Neuronal stem cell (in vitro differentiated cells): ENCODE results near the gene KCNAB1.

ENCODE experiments used
- DNase-seq: peaks from one replicate; pipeline ENCODE4 v3.0.0-alpha.2; 2013; ENCODE audit warnings: low spot score
- H2AFZ ChIP-seq: one replicate; pipeline ENCODE4 v1.6.1; 2013; ENCODE audit warnings: mild to moderate bottlenecking, low read length, inconsistent platforms
- H2AK5ac ChIP-seq: 2 replicates; pipeline ENCODE4 v1.6.1; 2013; ENCODE audit warnings: low read depth, mild to moderate bottlenecking, inconsistent platforms, low read length, moderate library complexity, mixed read lengths
- H2BK120ac ChIP-seq: 2 replicates; pipeline ENCODE4 v1.6.1; 2013; ENCODE audit warnings: low read depth, mild to moderate bottlenecking, inconsistent platforms, low read length, moderate library complexity, mixed read lengths
- H2BK12ac ChIP-seq: one replicate; pipeline ENCODE4 v1.6.1; 2013; ENCODE audit warnings: low read length, inconsistent platforms
- H2BK15ac ChIP-seq: 2 replicates; pipeline ENCODE4 v1.6.1; 2013; ENCODE audit warnings: mild to moderate bottlenecking, low read length, inconsistent platforms, mixed read lengths
- H2BK5ac ChIP-seq: one replicate; pipeline ENCODE4 v1.6.1; 2013; ENCODE audit warnings: inconsistent platforms, mild to moderate bottlenecking, low read length, moderate library complexity
- H3K14ac ChIP-seq: one replicate; pipeline ENCODE4 v1.6.1; 2013; ENCODE audit warnings: low read length, inconsistent platforms
- H3K18ac ChIP-seq: 2 replicates; pipeline ENCODE4 v1.6.1; 2013; ENCODE audit warnings: low read length, inconsistent platforms
- H3K23ac ChIP-seq: 2 replicates; pipeline ENCODE4 v1.6.1; 2013; ENCODE audit warnings: low read depth, mild to moderate bottlenecking, mixed read lengths, low read length, inconsistent platforms; ENCODE audit not compliant: poor library complexity
- H3K27ac ChIP-seq: replicated peaks from 3 replicates; pipeline ENCODE4 v1.5.1; 2013; ENCODE audit warnings: low read length, inconsistent platforms
- H3K27me3 ChIP-seq, 3 experiments: 2 replicates each; pipeline ENCODE4 v1.6.1; 2013; ENCODE audit warnings: low read length in 3 of 3, mild to moderate bottlenecking in 2 of 3, inconsistent platforms in 1 of 3, low read depth in 1 of 3, mixed read lengths in 1 of 3, moderate library complexity in 1 of 3; ENCODE audit not compliant: control insufficient read depth in 3 of 3, insufficient read depth in 3 of 3
- H3K36me3 ChIP-seq, 2 donors: replicated peaks in 1 of 2; 2 replicates each; pipeline ENCODE4 v1.6.1; 2013; ENCODE audit warnings: low read length in 2 of 2; ENCODE audit not compliant: control insufficient read depth in 2 of 2, insufficient read depth in 2 of 2
- H3K4ac ChIP-seq: 2 replicates; pipeline ENCODE4 v1.6.1; 2013; ENCODE audit warnings: inconsistent platforms, mild to moderate bottlenecking, low read length, moderate library complexity
- H3K4me1 ChIP-seq, 2 donors: 1 replicate in 1 of 2; 2 replicates in 1 of 2; pipeline ENCODE4 v1.6.1; 2013; ENCODE audit warnings: low read length in 2 of 2, low read depth in 1 of 2; ENCODE audit not compliant: control insufficient read depth in 2 of 2, insufficient read depth in 1 of 2
- H3K4me2 ChIP-seq: one replicate; pipeline ENCODE4 v1.6.1; 2013; ENCODE audit warnings: mild to moderate bottlenecking, low read length, inconsistent platforms; ENCODE audit not compliant: insufficient read depth, poor library complexity, severe bottlenecking
- H3K4me3 ChIP-seq, 2 donors: 2 replicates each; pipeline ENCODE4 v1.5.1; 2013; ENCODE audit warnings: low read length in 2 of 2, mild to moderate bottlenecking in 2 of 2, inconsistent platforms in 1 of 2, moderate library complexity in 1 of 2
- H3K79me1 ChIP-seq: one replicate; pipeline ENCODE4 v1.6.1; 2013; ENCODE audit warnings: low read depth, mild to moderate bottlenecking, inconsistent platforms, low read length, moderate library complexity
- H3K9ac ChIP-seq: one replicate; pipeline ENCODE4 v1.6.1; 2013; ENCODE audit warnings: mild to moderate bottlenecking, low read depth, low read length, inconsistent platforms; ENCODE audit not compliant: poor library complexity
- H3K9me3 ChIP-seq, 2 donors: replicated peaks in 1 of 2; 2 replicates each; pipeline versions ENCODE3 to v1.6.1; 2013; ENCODE audit warnings: low read length in 2 of 2, mild to moderate bottlenecking in 2 of 2, inconsistent platforms in 1 of 2, low read depth in 1 of 2, mixed read lengths in 1 of 2, moderate library complexity in 1 of 2; ENCODE audit not compliant: control insufficient read depth in 2 of 2, insufficient read depth in 1 of 2
- H4K8ac ChIP-seq: one replicate; pipeline ENCODE4 v1.6.1; 2013; ENCODE audit warnings: low read depth, mild to moderate bottlenecking, inconsistent platforms, low read length, moderate library complexity
- H4K91ac ChIP-seq: one replicate; pipeline ENCODE4 v1.6.1; 2013; ENCODE audit warnings: low read length, low read depth, mild to moderate bottlenecking, inconsistent platforms; ENCODE audit not compliant: poor library complexity
- WGBS, 2 donors: extraction: QIAGEN DNeasy Blood & Tissue Kit; methylation state at CpG; one replicate each; pipeline ENCODE4 v1.1.7; 2013; ENCODE audit warnings: missing lambda C conversion rate in 2 of 2, mixed read lengths in 1 of 2; ENCODE audit not compliant: insufficient read length in 2 of 2, insufficient replicate concordance in 1 of 2; ENCODE audit errors: extremely low coverage in 2 of 2; 5-methylcytosine and 5-hydroxymethylcytosine counted together

Gene KCNAB1

DNA sequence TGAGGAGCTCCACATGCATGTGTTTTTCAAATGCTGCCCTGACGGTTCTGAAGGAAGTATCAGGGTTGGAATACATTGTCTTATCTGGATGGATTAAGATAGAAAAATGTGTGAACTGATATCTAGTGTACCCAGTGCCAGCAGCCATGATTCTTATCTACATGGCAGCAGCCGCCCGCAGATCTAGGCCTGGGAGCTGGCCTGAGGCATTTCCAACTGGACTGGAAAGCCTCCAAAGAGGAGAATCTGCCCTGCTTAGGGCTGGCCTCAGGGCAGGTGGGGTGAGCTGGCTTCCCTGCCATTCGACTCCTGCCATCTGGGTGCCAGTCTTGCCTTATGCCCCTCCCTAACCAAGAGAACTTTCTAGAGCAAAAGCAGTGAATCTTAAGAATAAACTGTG lies 308.7 kb downstream of the KCNAB1 start:
- Histone ChIP-seq H3K14ac (no peak overlapping the region), H3K4me3 (no peak overlapping the region), H2BK15ac (no peak overlapping the region), H2BK12ac (no peak overlapping the region), H2BK120ac (no peak overlapping the region), H3K9me3 (no peaks in the 10 kb centered on the region), H3K4ac (no peak overlapping the region), H4K8ac (no peak overlapping the region), H3K27ac (no peak overlapping the region), H4K91ac (no peak overlapping the region), H3K18ac (no peak overlapping the region), H3K27me3 (peaks cover 0 to 2% (median 0%) of the 10 kb centered on the region in 3 experiments), H2AFZ (no peak overlapping the region), H3K4me2 (no peak overlapping the region), H3K36me3 (no peaks in the 10 kb centered on the region), H2BK5ac (no peak overlapping the region), H3K23ac (no peak overlapping the region), H3K79me1 (no peaks in the 10 kb centered on the region), H3K4me1 (peaks cover 0 to 3% of the 10 kb centered on the region in 2 donors), H3K9ac (no peak overlapping the region), H2AK5ac (no peak overlapping the region)
- WGBS, 2 donors = no CpG with 5 or more reads among the region's 4 CpGs
- DNase-seq = no peak

DNA sequence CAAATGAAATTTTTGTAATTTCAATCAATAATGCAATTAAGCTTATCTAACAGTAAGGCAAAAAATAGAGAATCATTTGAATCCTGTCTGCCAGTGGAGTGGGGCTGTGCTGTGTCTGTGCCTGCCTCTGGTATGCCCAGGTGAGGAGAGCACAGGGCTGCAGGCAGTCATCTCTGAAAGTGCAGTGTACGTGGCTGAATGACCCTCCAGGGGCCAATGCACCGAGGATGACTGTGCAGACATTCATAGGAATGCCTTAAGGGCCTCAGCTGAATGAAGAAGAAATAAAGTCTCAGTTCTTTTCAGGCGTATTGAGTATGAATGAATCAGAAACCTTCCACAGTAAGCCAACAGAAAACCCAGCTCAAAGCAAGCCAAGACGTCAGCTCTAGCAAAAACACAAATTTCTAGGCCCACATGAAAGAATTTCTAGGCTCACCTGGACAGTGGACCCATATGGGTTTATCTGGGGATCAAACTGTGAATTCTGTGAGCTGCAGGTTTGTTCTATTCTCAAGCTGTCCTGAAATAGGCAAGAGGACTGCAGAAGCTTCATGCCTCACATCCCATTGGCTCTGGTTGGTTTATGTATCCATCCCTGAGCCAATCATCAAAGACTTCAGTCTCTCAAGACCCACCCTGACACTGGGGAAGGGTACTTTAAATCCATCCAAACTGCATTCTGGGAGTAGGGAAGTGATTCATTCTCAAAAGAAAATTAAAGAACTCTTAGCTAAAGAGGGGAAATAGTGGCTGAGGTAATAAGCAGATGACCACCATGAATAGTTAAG lies 311.2 kb downstream of the KCNAB1 start:
- Histone ChIP-seq H4K91ac (no peak overlapping the region), H2AK5ac (no peak overlapping the region), H2BK5ac (no peak overlapping the region), H2BK12ac (no peak overlapping the region), H3K18ac (no peak overlapping the region), H3K4me2 (no peak overlapping the region), H3K27me3 (peaks cover 0 to 2% (median 0%) of the 10 kb centered on the region in 3 experiments), H3K23ac (no peak overlapping the region), H3K4me3 (no peak overlapping the region), H4K8ac (no peak overlapping the region), H3K14ac (no peak overlapping the region), H3K36me3 (no peaks in the 10 kb centered on the region), H3K9me3 (no peaks in the 10 kb centered on the region), H2AFZ (no peak overlapping the region), H3K27ac (no peak overlapping the region), H3K9ac (no peak overlapping the region), H3K4ac (no peak overlapping the region), H3K79me1 (no peaks in the 10 kb centered on the region), H2BK120ac (no peak overlapping the region), H2BK15ac (no peak overlapping the region), H3K4me1 (no peaks in the 10 kb centered on the region)
- no CpG with 5 or more reads among the region's 4 CpGs for WGBS, 2 donors
- DNase-seq = no peak

DNA sequence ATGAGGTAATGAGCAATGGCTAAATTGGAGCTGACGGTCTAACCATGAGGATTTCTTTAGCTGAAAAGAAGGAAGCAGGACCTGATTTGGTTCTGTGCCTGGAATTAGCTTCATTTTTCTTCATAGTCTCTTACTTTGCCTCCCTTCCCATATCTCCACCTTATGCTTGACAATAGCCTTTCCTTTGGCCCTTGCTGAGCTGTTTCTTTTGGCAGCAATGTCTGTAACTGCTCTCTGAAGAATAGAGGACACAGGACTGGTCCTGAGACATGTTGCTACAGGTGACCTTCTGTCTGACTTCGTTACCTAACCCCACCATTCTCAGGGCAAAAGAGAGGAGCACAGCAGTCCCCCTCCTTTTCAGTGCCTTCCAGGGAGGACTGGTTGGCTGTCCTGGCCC lies 312.2 kb downstream of the KCNAB1 start:
- H3K4me1 ChIP-seq = no peaks in the 10 kb centered on the region
- H3K18ac ChIP-seq = no peak overlapping the region
- H3K4me3 ChIP-seq = no peak overlapping the region
- no peaks in the 10 kb centered on the region for H3K36me3 ChIP-seq
- no peak overlapping the region for H4K91ac ChIP-seq
- no peak overlapping the region for H3K4ac ChIP-seq
- H2BK12ac ChIP-seq = no peak overlapping the region
- no peaks in the 10 kb centered on the region for H3K79me1 ChIP-seq
- H3K23ac ChIP-seq = no peak overlapping the region
- peaks cover 0 to 2% (median 0%) of the 10 kb centered on the region in 3 experiments for H3K27me3 ChIP-seq
- WGBS, 2 donors = no CpG with 5 or more reads among the region's 2 CpGs
- H2BK120ac ChIP-seq = no peak overlapping the region
- no peak overlapping the region for H2AK5ac ChIP-seq
- no peak overlapping the region for H3K9ac ChIP-seq
- H2BK5ac ChIP-seq = no peak overlapping the region
- DNase-seq = no peak
- H4K8ac ChIP-seq = no peak overlapping the region
- H3K27ac ChIP-seq = no peak overlapping the region
- H2BK15ac ChIP-seq = no peak overlapping the region
- no peak overlapping the region for H3K14ac ChIP-seq
- no peak overlapping the region for H2AFZ ChIP-seq
- no peak overlapping the region for H3K4me2 ChIP-seq
- no peaks in the 10 kb centered on the region for H3K9me3 ChIP-seq

DNA sequence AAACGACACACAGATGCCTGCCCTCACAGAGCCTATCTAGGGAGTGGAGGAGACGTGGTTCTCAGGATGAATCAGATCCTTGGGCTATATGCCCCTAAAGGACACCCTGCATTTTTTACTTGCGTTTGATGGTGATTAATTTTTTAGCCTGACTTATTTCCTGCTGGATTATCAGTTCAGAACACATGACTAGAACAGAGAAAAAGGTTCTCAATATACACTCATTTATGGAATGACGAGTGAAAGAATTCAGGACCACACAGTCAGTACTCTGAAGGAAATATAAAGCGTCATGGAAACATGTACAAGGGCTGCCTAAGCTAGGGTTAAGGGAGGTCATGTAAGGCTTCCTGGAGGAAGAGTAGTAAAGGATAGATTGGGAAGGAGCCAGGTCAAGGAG lies 312.8 kb downstream of the KCNAB1 start:
- Histone ChIP-seq H3K9me3 (no peaks in the 10 kb centered on the region), H2BK12ac (no peak overlapping the region), H3K79me1 (no peaks in the 10 kb centered on the region), H3K4me2 (no peak overlapping the region), H2AFZ (no peak overlapping the region), H4K91ac (no peak overlapping the region), H3K9ac (no peak overlapping the region), H3K23ac (no peak overlapping the region), H3K18ac (no peak overlapping the region), H4K8ac (no peak overlapping the region), H3K4ac (no peak overlapping the region), H3K27ac (no peak overlapping the region), H2AK5ac (no peak overlapping the region), H2BK120ac (no peak overlapping the region), H2BK15ac (no peak overlapping the region), H3K27me3 (peaks cover 0 to 2% (median 0%) of the 10 kb centered on the region in 3 experiments), H3K36me3 (no peaks in the 10 kb centered on the region), H3K4me3 (no peak overlapping the region), H3K14ac (no peak overlapping the region), H2BK5ac (no peak overlapping the region), H3K4me1 (no peaks in the 10 kb centered on the region)
- DNase-seq = no peak
- no CpG with 5 or more reads among the region's 5 CpGs for WGBS, 2 donors
